ENCODE data around the gene COL4A4.

The COL4A4 gene

DNA sequence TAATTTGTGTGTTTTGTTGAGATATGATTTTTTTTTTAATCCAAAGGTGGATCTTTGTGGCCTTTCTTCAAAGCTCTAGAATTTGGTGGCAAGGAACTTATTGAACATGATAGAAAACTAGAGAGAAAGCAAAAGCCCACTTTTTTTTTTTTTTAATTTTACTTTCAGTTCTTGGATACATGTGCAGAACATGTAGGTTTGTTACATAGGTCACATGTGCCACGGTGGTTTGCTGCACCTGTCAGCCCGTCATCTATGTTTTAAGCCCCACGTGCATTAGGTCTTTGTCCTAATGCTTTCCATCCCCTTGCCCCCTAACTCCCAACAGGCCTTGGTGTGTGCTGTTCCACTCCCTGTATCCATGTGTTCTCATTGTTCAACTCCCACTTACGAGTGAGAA lies 192.2 kb downstream of the COL4A4 start:
- Histone ChIP-seq H3K9me3 (ENCODE audit: low read length) (no peaks in the 10 kb centered on the region), H2AFZ (ENCODE audit: low read depth, low read length) (no peak overlapping the region)

DNA sequence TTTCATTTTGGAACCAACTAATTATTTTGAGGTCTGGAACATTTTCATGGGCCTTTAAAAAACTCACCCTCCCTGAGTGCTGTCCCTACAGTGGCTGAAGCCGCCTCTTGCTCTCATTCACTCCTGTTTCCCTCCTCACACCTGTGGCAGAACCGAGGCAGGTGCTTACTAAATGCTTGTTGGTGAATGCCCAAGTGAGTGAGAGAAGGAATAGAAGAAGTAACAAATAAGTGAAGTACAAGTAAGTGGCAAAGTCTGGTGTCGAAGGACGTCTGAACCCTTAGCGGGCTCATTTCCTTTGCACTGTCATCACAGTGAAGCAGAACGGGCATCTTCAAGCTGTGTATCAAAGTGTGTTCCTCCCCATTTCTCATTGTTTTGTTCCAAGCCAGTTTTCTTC lies 192.9 kb downstream of the COL4A4 start:
- Histone ChIP-seq H3K4me1 (ENCODE audit: insufficient read depth, low read length) (no peaks in the 10 kb centered on the region), H3K9me3 (ENCODE audit: low read length) (no peaks in the 10 kb centered on the region), H3K27me3 (ENCODE audit: insufficient read depth, low read length) (no peaks in the 10 kb centered on the region), H3K4me3 (ENCODE audit: low read length) (no peak overlapping the region), H3K36me3 (ENCODE audit: insufficient read depth, low read length) (no peaks in the 10 kb centered on the region), H2AFZ (ENCODE audit: low read depth, low read length) (no peak overlapping the region)

More for the DNA sequence above, 192.2 kb downstream of the COL4A4 start:
- Histone ChIP-seq H3K4me1 (ENCODE audit: insufficient read depth, low read length) (no peaks in the 10 kb centered on the region), H3K27me3 (ENCODE audit: insufficient read depth, low read length) (no peaks in the 10 kb centered on the region), H3K36me3 (ENCODE audit: insufficient read depth, low read length) (no peaks in the 10 kb centered on the region), H3K4me3 (ENCODE audit: low read length) (no peak overlapping the region)

DNA sequence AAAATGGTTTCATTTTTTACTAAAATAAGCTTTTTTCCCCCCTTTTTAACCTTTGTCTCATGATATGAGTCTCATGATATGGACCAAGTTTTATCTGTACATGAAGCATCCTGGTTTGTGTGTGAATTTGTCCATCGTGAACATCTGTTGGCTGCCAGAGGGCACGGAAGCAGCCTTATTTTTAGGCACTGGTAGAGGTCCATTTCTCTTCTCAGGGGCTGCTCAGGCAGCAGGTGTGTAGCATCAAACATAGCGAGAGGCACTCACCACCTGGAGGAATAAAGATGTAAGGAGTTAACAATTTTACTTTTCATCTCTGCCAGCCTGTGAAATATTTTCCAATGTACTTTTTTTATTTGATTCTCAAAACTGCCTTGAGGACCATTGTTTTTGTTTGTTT lies 193.6 kb downstream of the COL4A4 start:
- no peaks in the 10 kb centered on the region for H3K36me3 ChIP-seq (ENCODE audit: insufficient read depth, low read length)
- H3K4me3 ChIP-seq (ENCODE audit: low read length) = no peak overlapping the region
- H3K27me3 ChIP-seq (ENCODE audit: insufficient read depth, low read length) = no peaks in the 10 kb centered on the region
- H3K9me3 ChIP-seq (ENCODE audit: low read length) = no peaks in the 10 kb centered on the region
- H2AFZ ChIP-seq (ENCODE audit: low read depth, low read length) = no peak overlapping the region
- H3K4me1 ChIP-seq (ENCODE audit: insufficient read depth, low read length) = no peaks in the 10 kb centered on the region

DNA sequence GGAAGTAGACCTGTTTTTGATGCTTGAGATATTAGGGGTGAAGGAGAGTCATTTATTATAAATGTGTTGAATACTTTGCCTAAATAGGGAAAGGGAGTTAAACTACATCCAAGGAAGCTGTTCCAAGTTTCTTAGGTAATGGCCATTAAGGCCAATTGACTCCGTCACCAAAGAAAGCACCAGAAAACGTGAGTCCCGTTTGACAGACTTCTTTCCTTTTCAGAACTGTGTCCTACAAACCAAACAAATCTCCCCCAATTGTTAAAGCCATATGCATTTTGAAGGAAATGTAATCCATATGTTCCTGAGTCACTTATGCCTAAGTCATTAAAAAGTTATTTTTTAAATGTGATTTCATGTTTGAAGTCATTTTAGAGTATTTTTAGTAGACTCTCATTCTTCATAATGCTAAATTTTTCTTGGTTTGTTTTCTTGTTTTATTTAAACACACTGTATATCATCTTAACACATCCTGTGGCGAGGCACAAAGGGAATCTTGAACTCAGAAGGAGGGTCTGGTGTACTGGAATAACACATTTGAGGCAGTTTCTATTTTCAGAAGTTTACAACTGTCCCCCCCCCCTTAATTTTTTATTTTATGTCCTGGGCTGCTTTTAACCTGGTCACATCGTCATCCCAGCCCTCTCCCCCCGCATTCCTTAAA lies 194.5 kb downstream of the COL4A4 start:
- H3K27me3 ChIP-seq (ENCODE audit: insufficient read depth, low read length) = no peaks in the 10 kb centered on the region
- H3K4me1 ChIP-seq (ENCODE audit: insufficient read depth, low read length) = no peaks in the 10 kb centered on the region
- no peak overlapping the region for H2AFZ ChIP-seq (ENCODE audit: low read depth, low read length)
- H3K4me3 ChIP-seq (ENCODE audit: low read length) = no peak overlapping the region
- no peaks in the 10 kb centered on the region for H3K36me3 ChIP-seq (ENCODE audit: insufficient read depth, low read length)
- H3K9me3 ChIP-seq (ENCODE audit: low read length) = no peaks in the 10 kb centered on the region

DNA sequence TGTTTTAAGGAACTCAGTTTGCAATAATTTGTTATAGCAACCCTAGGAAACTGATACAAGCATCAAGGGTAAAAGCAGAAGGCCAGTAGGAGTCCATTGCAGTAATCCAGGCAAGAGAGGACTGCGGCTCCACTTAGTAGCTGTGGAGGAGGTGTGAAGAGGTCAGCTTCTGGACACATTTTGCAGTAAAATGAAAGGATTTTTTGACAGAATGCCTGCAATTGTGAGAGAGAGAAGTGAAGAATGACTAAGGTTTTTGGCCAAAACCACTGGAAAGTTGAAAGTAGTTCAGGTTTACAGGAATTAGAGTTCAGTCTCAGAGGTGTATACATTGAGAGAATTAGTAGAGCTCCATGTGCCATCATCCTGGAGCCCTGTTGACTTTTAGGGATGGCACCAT lies 198.6 kb downstream of the COL4A4 start:
- H3K9me3 ChIP-seq (ENCODE audit: low read length) = no peaks in the 10 kb centered on the region
- H3K36me3 ChIP-seq (ENCODE audit: insufficient read depth, low read length) = no peaks in the 10 kb centered on the region
- no peak overlapping the region for H2AFZ ChIP-seq (ENCODE audit: low read depth, low read length)
- H3K27me3 ChIP-seq (ENCODE audit: insufficient read depth, low read length) = no peaks in the 10 kb centered on the region
- H3K4me3 ChIP-seq (ENCODE audit: low read length) = no peak overlapping the region
- no peaks in the 10 kb centered on the region for H3K4me1 ChIP-seq (ENCODE audit: insufficient read depth, low read length)

DNA sequence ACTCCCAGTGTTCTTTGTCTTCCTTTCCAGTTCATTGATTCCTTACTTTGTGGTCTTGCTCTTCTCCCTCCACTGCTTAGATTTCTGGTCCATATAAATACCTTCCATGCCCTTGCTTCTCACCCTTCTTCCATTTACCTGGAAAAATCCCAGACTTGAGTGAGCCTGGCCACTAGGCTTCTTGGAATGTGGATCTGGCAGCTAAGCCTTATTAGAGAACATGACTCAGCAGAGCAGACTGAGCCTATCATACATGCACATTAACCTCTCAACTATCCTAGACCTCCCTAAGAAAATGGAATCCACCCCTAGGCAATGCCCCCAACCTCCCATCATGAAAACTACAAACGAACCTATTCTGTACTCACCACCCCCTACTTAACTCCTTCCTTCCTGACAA lies 200.5 kb downstream of the COL4A4 start:
- no peak overlapping the region for H2AFZ ChIP-seq (ENCODE audit: low read depth, low read length)
- no peaks in the 10 kb centered on the region for H3K36me3 ChIP-seq (ENCODE audit: insufficient read depth, low read length)
- no peaks in the 10 kb centered on the region for H3K4me1 ChIP-seq (ENCODE audit: insufficient read depth, low read length)
- H3K9me3 ChIP-seq (ENCODE audit: low read length) = peaks cover 2% of the 10 kb centered on the region
- H3K4me3 ChIP-seq (ENCODE audit: low read length) = no peak overlapping the region
- no peaks in the 10 kb centered on the region for H3K27me3 ChIP-seq (ENCODE audit: insufficient read depth, low read length)

DNA sequence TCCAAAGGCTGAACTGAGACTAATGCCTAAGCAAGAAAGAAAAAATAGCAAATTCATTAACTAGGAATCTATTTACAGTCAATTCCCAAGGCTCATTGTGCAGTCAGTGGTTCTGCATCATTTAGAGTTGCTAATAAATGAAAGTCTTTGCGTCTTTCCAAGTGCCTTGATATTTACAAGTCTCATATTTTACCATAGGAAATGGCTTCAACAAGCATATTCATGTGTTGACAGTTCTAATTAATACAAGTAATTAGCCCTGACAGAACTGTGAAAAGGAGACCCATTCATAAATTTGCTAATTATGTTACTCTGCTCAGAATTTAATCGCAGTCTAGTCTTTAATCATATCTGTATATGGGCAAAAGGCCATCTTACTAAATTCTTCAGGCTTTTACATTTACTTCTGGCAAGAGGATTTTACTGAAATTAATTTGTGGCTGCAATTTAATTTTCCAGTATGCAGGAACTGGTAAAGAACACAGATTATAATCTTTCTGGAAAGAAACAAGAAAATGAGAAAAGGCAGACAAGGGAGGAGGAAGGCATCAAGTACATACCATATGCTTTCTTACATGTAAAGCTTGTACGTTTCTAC lies 201.7 kb downstream of the COL4A4 start:
- Histone ChIP-seq H3K4me3 (ENCODE audit: low read length) (no peak overlapping the region), H3K4me1 (ENCODE audit: insufficient read depth, low read length) (no peaks in the 10 kb centered on the region), H3K27me3 (ENCODE audit: insufficient read depth, low read length) (no peaks in the 10 kb centered on the region), H3K36me3 (ENCODE audit: insufficient read depth, low read length) (no peaks in the 10 kb centered on the region), H3K9me3 (ENCODE audit: low read length) (peaks cover 2% of the 10 kb centered on the region), H2AFZ (ENCODE audit: low read depth, low read length) (no peak overlapping the region)

DNA sequence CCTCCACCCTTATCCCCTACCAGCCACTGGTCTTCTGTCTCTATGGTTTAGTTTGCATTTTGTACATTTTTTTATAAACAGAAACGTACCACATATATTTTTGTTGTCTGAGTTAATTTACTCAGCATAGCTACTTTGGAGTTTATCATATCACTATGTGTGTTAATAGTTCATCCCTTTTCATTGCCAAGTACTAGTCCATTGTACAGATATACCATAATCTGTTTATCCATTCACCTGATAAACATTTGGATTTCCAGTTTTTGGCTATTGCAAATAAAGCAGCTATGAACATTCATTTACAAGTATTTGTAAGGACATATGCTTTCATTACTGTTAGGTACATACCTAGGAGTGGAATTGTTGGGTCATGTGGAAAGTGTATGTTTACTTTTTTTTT lies 204.6 kb downstream of the COL4A4 start:
- Histone ChIP-seq H3K4me1 (ENCODE audit: insufficient read depth, low read length) (no peaks in the 10 kb centered on the region), H3K27me3 (ENCODE audit: insufficient read depth, low read length) (no peaks in the 10 kb centered on the region), H3K9me3 (ENCODE audit: low read length) (peaks cover 2% of the 10 kb centered on the region)

DNA sequence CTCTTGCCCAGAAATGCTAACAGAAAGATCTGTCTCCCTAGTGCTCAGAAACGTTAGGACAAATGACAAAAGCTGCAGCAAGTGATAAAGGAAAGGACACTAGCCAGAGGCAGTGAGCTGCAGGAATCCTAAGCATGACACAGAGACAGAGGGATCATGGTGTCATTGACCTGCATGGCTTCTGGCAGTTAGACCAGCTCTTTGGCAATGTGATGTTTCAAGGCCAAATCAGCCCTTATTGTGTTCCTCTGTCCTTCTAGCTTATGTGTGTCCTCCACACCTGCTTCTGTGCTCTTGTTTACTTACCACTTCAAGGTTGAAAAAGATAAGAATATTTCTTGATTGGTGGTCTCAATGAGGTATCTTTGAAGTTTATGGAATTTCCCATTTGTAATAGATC lies 207.3 kb downstream of the COL4A4 start:
- Histone ChIP-seq H3K36me3 (ENCODE audit: insufficient read depth, low read length) (no peaks in the 10 kb centered on the region), H3K27me3 (ENCODE audit: insufficient read depth, low read length) (no peaks in the 10 kb centered on the region), H3K4me1 (ENCODE audit: insufficient read depth, low read length) (no peaks in the 10 kb centered on the region), H3K9me3 (ENCODE audit: low read length) (peaks cover 2% of the 10 kb centered on the region), H2AFZ (ENCODE audit: low read depth, low read length) (no peak overlapping the region), H3K4me3 (ENCODE audit: low read length) (no peak overlapping the region)

More for the DNA sequence above, 204.6 kb downstream of the COL4A4 start:
- no peaks in the 10 kb centered on the region for H3K36me3 ChIP-seq (ENCODE audit: insufficient read depth, low read length)
- H3K4me3 ChIP-seq (ENCODE audit: low read length) = no peak overlapping the region
- no peak overlapping the region for H2AFZ ChIP-seq (ENCODE audit: low read depth, low read length)

DNA sequence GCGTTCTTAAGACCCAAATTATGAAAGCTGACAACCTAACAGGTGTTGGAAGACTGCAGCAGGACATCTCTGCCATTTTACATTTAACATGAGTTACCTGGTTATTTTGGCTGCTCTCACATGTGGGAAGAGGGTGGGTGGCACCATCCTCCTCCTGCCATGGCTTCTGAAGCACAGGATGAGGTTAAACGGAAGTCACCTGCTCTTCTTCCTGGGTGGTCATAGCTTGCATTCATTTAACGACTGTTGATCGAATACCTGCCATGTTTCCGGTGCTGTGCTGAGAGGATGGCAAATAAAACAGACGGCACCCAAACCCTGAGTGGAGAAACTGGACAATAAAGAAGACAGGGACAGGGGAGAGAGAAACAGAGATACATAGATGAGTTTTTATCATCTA lies 210.2 kb downstream of the COL4A4 start:
- H2AFZ ChIP-seq (ENCODE audit: low read depth, low read length) = no peak overlapping the region
- H3K4me1 ChIP-seq (ENCODE audit: insufficient read depth, low read length) = no peaks in the 10 kb centered on the region
- H3K36me3 ChIP-seq (ENCODE audit: insufficient read depth, low read length) = no peaks in the 10 kb centered on the region
- no peak overlapping the region for H3K4me3 ChIP-seq (ENCODE audit: low read length)
- H3K27me3 ChIP-seq (ENCODE audit: insufficient read depth, low read length) = no peaks in the 10 kb centered on the region
- no peaks in the 10 kb centered on the region for H3K9me3 ChIP-seq (ENCODE audit: low read length)

DNA sequence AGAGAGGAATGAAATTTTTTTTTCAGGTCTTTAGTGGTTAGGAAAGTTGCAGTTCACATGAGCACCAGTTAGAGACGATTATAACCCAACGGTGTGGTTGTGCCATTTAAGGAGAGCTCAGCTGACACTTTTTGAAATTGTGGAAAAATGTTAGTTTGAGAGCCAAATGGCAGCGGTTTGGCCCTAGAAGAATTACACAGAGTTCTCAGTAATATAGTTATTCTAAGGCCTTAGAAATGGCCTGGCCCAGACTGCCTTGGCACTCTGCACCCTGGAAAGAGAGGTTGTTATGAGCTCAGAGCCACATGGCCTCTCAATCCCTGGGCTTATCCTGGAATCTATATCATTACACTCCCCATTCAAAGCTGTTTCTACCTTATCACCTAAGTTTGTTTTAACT lies 210.8 kb downstream of the COL4A4 start:
- no peaks in the 10 kb centered on the region for H3K9me3 ChIP-seq (ENCODE audit: low read length)
- H2AFZ ChIP-seq (ENCODE audit: low read depth, low read length) = no peak overlapping the region
- no peak overlapping the region for H3K4me3 ChIP-seq (ENCODE audit: low read length)
- H3K27me3 ChIP-seq (ENCODE audit: insufficient read depth, low read length) = no peaks in the 10 kb centered on the region
- H3K4me1 ChIP-seq (ENCODE audit: insufficient read depth, low read length) = no peaks in the 10 kb centered on the region
- no peaks in the 10 kb centered on the region for H3K36me3 ChIP-seq (ENCODE audit: insufficient read depth, low read length)

Measured in neuron (in vitro differentiated cells).